ENCODE measurements around the gene TNS1. TPM values are rescaled to one million over a fixed set of nuclear protein-coding genes. Genes with fewer than 3 reads are reported as not detected.

Gene TNS1
- polyA plus RNA-seq, 1 of the 3 experiments (the other 2 are of a cell fraction) = 12.1 TPM

DNA sequence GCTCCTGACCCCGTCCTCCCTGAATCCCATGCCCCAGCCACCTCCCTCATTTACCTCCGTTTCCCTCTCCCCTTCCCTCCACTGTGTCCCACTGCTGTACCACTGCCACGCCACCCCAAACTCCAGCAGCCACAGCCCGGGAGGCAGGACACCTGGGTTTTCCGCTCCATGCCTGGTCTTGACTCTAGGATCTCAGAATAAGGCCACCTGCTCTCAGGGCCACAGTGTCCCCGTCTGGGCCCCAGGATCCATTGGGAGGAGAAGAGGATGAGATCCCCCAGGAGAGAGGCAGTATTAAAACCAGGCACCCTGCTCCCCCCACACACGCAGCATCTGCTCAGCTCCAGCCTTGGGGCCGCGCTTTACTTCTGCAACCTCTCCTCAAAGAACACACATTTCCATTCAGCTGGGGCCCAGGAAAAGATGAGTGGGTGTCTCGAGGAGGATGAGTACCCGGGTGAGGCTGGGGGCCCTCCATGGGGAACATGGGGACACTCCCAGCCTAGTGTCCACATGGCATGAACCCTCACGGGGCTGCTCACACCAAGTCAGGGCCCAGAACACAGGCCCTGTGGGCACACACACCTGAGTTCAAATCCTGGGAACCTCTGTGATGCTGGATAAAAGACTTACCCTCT lies 32.8 kb upstream of the TNS1 start:
- no peaks in the 10 kb centered on the region for H4K20me1 ChIP-seq (ENCODE audit: insufficient read depth)
- no peak for DNase-seq
- ChIA-PET POLR2A (interaction anchor here (1.1 kb wide), 1 partner anchor 250 kb away, joined by 4 read pairs; no protein-coding TSS in a partner anchor), CTCF (interaction anchor here (0.7 to 7.6 kb wide), 18 partner anchors 7 to 256 kb away, joined by 3 to 161 read pairs (median 4); partner anchors contain the start of gene RUFY4)
- TF ChIP-seq MEF2A (IDR thresholded peaks at IDR 0.05; ENCODE audit: borderline replicate concordance, low read depth) (no peak), SMC3 (IDR thresholded peaks at IDR 0.05; ENCODE audit: low read depth, low read length) (no peak), MXI1 (IDR thresholded peaks at IDR 0.05; ENCODE audit: low read depth, low read length) (no peak), FOSL2 (IDR thresholded peaks at IDR 0.05; ENCODE audit: borderline replicate concordance, low read depth) (no peak), CHD2 (IDR thresholded peaks at IDR 0.05; ENCODE audit: low read length, partially characterized antibody) (no peak), ELF1 (IDR thresholded peaks at IDR 0.05) (no peak), NFIC (IDR thresholded peaks at IDR 0.05; ENCODE audit: borderline replicate concordance) (no peak), YY1 (IDR thresholded peaks at IDR 0.05; ENCODE audit: low read depth) (no peak), EP300 (IDR thresholded peaks at IDR 0.05; ENCODE audit: borderline replicate concordance in 1 of 2, low read depth in 1 of 2, low read length in 1 of 2) (no peak), CTCF (IDR thresholded peaks at IDR 0.05) (no peak), JUND (IDR thresholded peaks at IDR 0.05) (no peak), GABPA (IDR thresholded peaks at IDR 0.05; ENCODE audit: low read depth) (no peak), FOXJ3 (CRISPR knock-in tag; IDR thresholded peaks at IDR 0.05) (no peak), TEAD4 (IDR thresholded peaks at IDR 0.05; ENCODE audit: borderline replicate concordance, insufficient read depth) (no peak), POLR2AphosphoS5 (IDR thresholded peaks at IDR 0.05; ENCODE audit: low read depth, low read length) (no peak), GATA2 (CRISPR knock-in tag; IDR thresholded peaks at IDR 0.05) (no peak), IRF3 (IDR thresholded peaks at IDR 0.05; ENCODE audit: low read depth, low read length) (no peak), RAD21 (IDR thresholded peaks at IDR 0.05; ENCODE audit: low read length) (no peak)
- TF ChIP-seq, protein P1, sequence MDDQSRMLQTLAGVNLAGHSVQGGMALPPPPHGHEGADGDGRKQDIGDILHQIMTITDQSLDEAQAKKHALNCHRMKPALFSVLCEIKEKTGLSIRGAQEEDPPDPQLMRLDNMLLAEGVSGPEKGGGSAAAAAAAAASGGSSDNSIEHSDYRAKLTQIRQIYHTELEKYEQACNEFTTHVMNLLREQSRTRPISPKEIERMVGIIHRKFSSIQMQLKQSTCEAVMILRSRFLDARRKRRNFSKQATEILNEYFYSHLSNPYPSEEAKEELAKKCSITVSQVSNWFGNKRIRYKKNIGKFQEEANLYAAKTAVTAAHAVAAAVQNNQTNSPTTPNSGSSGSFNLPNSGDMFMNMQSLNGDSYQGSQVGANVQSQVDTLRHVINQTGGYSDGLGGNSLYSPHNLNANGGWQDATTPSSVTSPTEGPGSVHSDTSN (IDR thresholded peaks at IDR 0.05) = no peak
- TF ChIP-seq, protein P2, sequence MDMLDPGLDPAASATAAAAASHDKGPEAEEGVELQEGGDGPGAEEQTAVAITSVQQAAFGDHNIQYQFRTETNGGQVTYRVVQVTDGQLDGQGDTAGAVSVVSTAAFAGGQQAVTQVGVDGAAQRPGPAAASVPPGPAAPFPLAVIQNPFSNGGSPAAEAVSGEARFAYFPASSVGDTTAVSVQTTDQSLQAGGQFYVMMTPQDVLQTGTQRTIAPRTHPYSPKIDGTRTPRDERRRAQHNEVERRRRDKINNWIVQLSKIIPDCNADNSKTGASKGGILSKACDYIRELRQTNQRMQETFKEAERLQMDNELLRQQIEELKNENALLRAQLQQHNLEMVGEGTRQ (IDR thresholded peaks at IDR 0.05; ENCODE audit: borderline replicate concordance, low read depth, low read length) = no peak
- H3K9ac ChIP-seq = no peak overlapping the region
- H3K27me3 ChIP-seq (ENCODE audit: insufficient read depth) = peaks cover 12% of the 10 kb centered on the region; the same call in 1 of the 2 replicates
- H3K9me2 ChIP-seq = no peaks in the 10 kb centered on the region
- peaks cover 0 to 24% of the 10 kb centered on the region in 2 experiments; a peak in 1 of 4 replicates for H3K4me1 ChIP-seq (ENCODE audit: control insufficient read depth in 1 of 2, insufficient read depth in 2 of 2, low read depth in 1 of 2, low read length in 1 of 2)
- no peak overlapping the region for H2AFZ ChIP-seq (ENCODE audit: low read depth)
- no peak overlapping the region for H3K4me2 ChIP-seq
- H3K4me3 ChIP-seq (ENCODE audit: low read depth in 2 of 2, low read length in 1 of 2) = no peak overlapping the region
- 66% methylated on average over 9 of the region's 12 CpGs for WGBS (ENCODE audit: low lambda C conversion rate)
- H3K36me3 ChIP-seq (replicated peaks in 1 of 2; ENCODE audit: control insufficient read depth in 1 of 2, insufficient read depth in 2 of 2, low read length in 1 of 2) = no peaks in the 10 kb centered on the region
- H3F3A ChIP-seq (replicated peaks; ENCODE audit: insufficient read depth) = no peaks in the 10 kb centered on the region
- no peaks in the 10 kb centered on the region for H3K79me2 ChIP-seq (ENCODE audit: insufficient read depth)
- H3K9me3 ChIP-seq = no peaks in the 10 kb centered on the region
- H3K27ac ChIP-seq (ENCODE audit: low read depth in 2 of 2, low read length in 1 of 2) = no peak overlapping the region
